Measurements from ENCODE around the gene AKR1D1.
"Not testable (repeated sequence)": the region's sequence is repeated elsewhere in the genome, so short reads cannot be mapped to it uniquely, and the experiment has no call there.

AKR1D1 gene

GRCh38 chr7:138072726-138073125 is 3.5 kb upstream of the AKR1D1 start:
- Histone ChIP-seq H3K27ac (ENCODE audit: low read length) (no peak overlapping the region), H3K9me3 (ENCODE audit: control insufficient read depth in 2 of 2, low read length in 2 of 2) (no peaks in the 10 kb centered on the region), H3K9ac (ENCODE audit: low read length in 2 of 2) (no peak overlapping the region), H3K4me1 (ENCODE audit: control insufficient read depth, insufficient read depth, low read length) (no peaks in the 10 kb centered on the region), H3K27me3 (ENCODE audit: control insufficient read depth in 1 of 2, insufficient read depth in 2 of 2, low read length in 2 of 2) (no peaks in the 10 kb centered on the region), H3K4me3 (ENCODE audit: low read length in 2 of 2) (no peak overlapping the region), H3K36me3 (ENCODE audit: control insufficient read depth in 2 of 2, insufficient read depth in 2 of 2, low read length in 2 of 2) (no peaks in the 10 kb centered on the region)

DNA sequence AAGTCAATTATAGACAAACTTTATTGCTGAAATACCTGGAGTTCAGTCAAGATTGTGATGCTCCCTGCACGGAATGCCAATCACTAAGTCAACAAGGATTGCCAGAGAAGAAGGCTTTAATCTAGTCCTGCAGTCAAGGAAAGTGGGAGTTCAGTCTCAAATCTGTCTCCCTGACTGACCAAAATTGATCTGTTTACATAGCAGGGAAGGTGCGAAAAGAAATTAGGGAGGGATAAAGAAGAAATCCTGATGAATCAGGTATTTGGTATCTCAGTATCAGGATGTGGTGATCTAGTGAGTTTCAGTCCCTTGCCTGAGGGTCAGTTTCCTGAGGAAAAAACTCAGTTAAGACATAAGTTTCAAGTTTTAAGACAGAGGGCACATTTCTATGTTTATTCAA is 2.1 kb upstream of the AKR1D1 start:
- Histone ChIP-seq H3K4me1 (ENCODE audit: control insufficient read depth, insufficient read depth, low read length) (no peaks in the 10 kb centered on the region), H3K36me3 (ENCODE audit: control insufficient read depth in 2 of 2, insufficient read depth in 2 of 2, low read length in 2 of 2) (no peaks in the 10 kb centered on the region), H3K9me3 (ENCODE audit: control insufficient read depth in 2 of 2, low read length in 2 of 2) (no peaks in the 10 kb centered on the region), H3K27me3 (ENCODE audit: control insufficient read depth in 1 of 2, insufficient read depth in 2 of 2, low read length in 2 of 2) (no peaks in the 10 kb centered on the region), H3K27ac (ENCODE audit: low read length) (no peak overlapping the region), H3K9ac (ENCODE audit: low read length in 2 of 2) (no peak overlapping the region), H3K4me3 (ENCODE audit: low read length in 2 of 2) (no peak overlapping the region)

- Histone ChIP-seq H3K4me3 (ENCODE audit: low read length in 2 of 2) (no peak overlapping the region), H3K9ac (ENCODE audit: low read length in 2 of 2) (no peak overlapping the region), H3K27me3 (ENCODE audit: control insufficient read depth in 1 of 2, insufficient read depth in 2 of 2, low read length in 2 of 2) (no peaks in the 10 kb centered on the region), H3K36me3 (ENCODE audit: control insufficient read depth in 2 of 2, insufficient read depth in 2 of 2, low read length in 2 of 2) (no peaks in the 10 kb centered on the region), H3K4me1 (ENCODE audit: control insufficient read depth, insufficient read depth, low read length) (no peaks in the 10 kb centered on the region), H3K9me3 (ENCODE audit: control insufficient read depth in 2 of 2, low read length in 2 of 2) (no peaks in the 10 kb centered on the region), H3K27ac (ENCODE audit: low read length) (no peak overlapping the region)
Observed at GRCh38 chr7:138074540-138074939, 1.7 kb upstream of the AKR1D1 start.

DNA sequence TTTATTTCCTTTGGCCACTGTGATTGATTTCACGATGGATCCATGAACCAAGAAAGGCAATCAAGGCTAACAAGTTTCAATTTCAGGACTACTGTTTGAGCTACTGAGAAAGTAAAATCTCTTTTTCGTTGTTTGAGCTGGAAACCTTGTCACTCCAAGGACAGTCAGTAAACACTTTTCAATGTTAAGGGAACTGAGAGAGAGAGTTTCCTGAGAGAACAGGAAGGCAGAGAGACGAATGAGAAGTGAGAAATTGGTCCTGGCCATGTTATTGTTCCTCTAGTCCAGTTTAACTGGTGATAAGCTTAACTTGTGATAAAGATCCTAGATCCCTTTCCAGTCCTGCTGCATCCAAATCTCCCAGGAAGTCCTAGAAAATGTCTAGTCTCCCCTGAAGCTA is 909 bp upstream of the AKR1D1 start:
- Histone ChIP-seq H3K4me1 (ENCODE audit: control insufficient read depth, insufficient read depth, low read length) (no peaks in the 10 kb centered on the region), H3K27me3 (ENCODE audit: control insufficient read depth in 1 of 2, insufficient read depth in 2 of 2, low read length in 2 of 2) (peaks cover 0 to 2% of the 10 kb centered on the region in 2 donors), H3K4me3 (ENCODE audit: low read length in 2 of 2) (no peak overlapping the region), H3K27ac (ENCODE audit: low read length) (no peak overlapping the region), H3K9me3 (ENCODE audit: control insufficient read depth in 2 of 2, low read length in 2 of 2) (no peaks in the 10 kb centered on the region), H3K36me3 (ENCODE audit: control insufficient read depth in 2 of 2, insufficient read depth in 2 of 2, low read length in 2 of 2) (no peaks in the 10 kb centered on the region), H3K9ac (ENCODE audit: low read length in 2 of 2) (no peak overlapping the region)

- not testable (repeated sequence) for H3K9ac ChIP-seq (ENCODE audit: low read length in 2 of 2); H3K4me3 ChIP-seq (ENCODE audit: low read length in 2 of 2); H3K27ac ChIP-seq (ENCODE audit: low read length); H3K36me3 ChIP-seq (ENCODE audit: control insufficient read depth in 2 of 2, insufficient read depth in 2 of 2, low read length in 2 of 2); H3K9me3 ChIP-seq (ENCODE audit: control insufficient read depth in 2 of 2, low read length in 2 of 2); H3K27me3 ChIP-seq (ENCODE audit: control insufficient read depth in 1 of 2, insufficient read depth in 2 of 2, low read length in 2 of 2); H3K4me1 ChIP-seq (ENCODE audit: control insufficient read depth, insufficient read depth, low read length)
Observed at GRCh38 chr7:138075786-138076185, 473 bp upstream of the AKR1D1 start.

DNA sequence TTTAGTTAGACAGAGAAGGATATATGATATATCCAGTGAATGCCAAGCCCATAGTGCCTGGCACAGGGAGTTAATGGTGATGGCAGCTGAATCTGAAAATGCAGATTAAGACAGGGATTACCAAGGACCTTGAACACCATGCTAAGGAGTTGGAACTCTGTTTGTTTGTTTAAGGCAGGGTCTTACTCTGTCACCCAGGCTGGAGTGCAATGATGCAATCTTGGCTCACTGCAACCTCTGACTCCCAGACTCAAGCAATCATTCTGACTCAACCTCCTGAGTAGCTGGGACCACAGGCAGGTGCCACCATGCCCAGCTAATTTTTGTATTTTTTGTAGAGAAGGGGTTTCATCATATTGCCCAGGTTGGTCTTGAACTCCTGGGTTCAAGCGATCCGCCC is 1.6 kb downstream of the AKR1D1 start:
- no peak overlapping the region for H3K4me3 ChIP-seq (ENCODE audit: low read length in 2 of 2)
- H3K9ac ChIP-seq (ENCODE audit: low read length in 2 of 2): no peak overlapping the region

GRCh38 chr7:138079137-138079536 is 2.9 kb downstream of the AKR1D1 start:
- H3K9me3 ChIP-seq (ENCODE audit: control insufficient read depth in 2 of 2, low read length in 2 of 2): no peaks in the 10 kb centered on the region
- no peaks in the 10 kb centered on the region for H3K36me3 ChIP-seq (ENCODE audit: control insufficient read depth in 2 of 2, insufficient read depth in 2 of 2, low read length in 2 of 2)
- H3K27ac ChIP-seq (ENCODE audit: low read length): no peak overlapping the region
- no peak overlapping the region for H3K9ac ChIP-seq (ENCODE audit: low read length in 2 of 2)
- peaks cover 0 to 2% of the 10 kb centered on the region in 2 donors for H3K27me3 ChIP-seq (ENCODE audit: control insufficient read depth in 1 of 2, insufficient read depth in 2 of 2, low read length in 2 of 2)
- H3K4me3 ChIP-seq (ENCODE audit: low read length in 2 of 2): no peak overlapping the region
- no peaks in the 10 kb centered on the region for H3K4me1 ChIP-seq (ENCODE audit: control insufficient read depth, insufficient read depth, low read length)

More for the DNA sequence above, 1.6 kb downstream of the AKR1D1 start:
- Histone ChIP-seq H3K27me3 (ENCODE audit: control insufficient read depth in 1 of 2, insufficient read depth in 2 of 2, low read length in 2 of 2) (peaks cover 0 to 2% of the 10 kb centered on the region in 2 donors), H3K4me1 (ENCODE audit: control insufficient read depth, insufficient read depth, low read length) (no peaks in the 10 kb centered on the region), H3K9me3 (ENCODE audit: control insufficient read depth in 2 of 2, low read length in 2 of 2) (no peaks in the 10 kb centered on the region), H3K36me3 (ENCODE audit: control insufficient read depth in 2 of 2, insufficient read depth in 2 of 2, low read length in 2 of 2) (no peaks in the 10 kb centered on the region), H3K27ac (ENCODE audit: low read length) (no peak overlapping the region)

GRCh38 chr7:138081868-138082267 is 5.6 kb downstream of the AKR1D1 start:
- H3K27ac ChIP-seq (ENCODE audit: low read length): no peak overlapping the region

GRCh38 chr7:138083859-138084258 is 7.6 kb downstream of the AKR1D1 start:
- H3K4me3 ChIP-seq (ENCODE audit: low read length in 2 of 2): no peak overlapping the region
- no peaks in the 10 kb centered on the region for H3K4me1 ChIP-seq (ENCODE audit: control insufficient read depth, insufficient read depth, low read length)
- peaks cover 0 to 2% of the 10 kb centered on the region in 2 donors for H3K27me3 ChIP-seq (ENCODE audit: control insufficient read depth in 1 of 2, insufficient read depth in 2 of 2, low read length in 2 of 2)
- H3K27ac ChIP-seq (ENCODE audit: low read length): no peak overlapping the region
- H3K9ac ChIP-seq (ENCODE audit: low read length in 2 of 2): no peak overlapping the region
- H3K36me3 ChIP-seq (ENCODE audit: control insufficient read depth in 2 of 2, insufficient read depth in 2 of 2, low read length in 2 of 2): no peaks in the 10 kb centered on the region
- H3K9me3 ChIP-seq (ENCODE audit: control insufficient read depth in 2 of 2, low read length in 2 of 2): no peaks in the 10 kb centered on the region

More at GRCh38 chr7:138081868-138082267, 5.6 kb downstream of the AKR1D1 start:
- Histone ChIP-seq H3K9ac (ENCODE audit: low read length in 2 of 2) (no peak overlapping the region), H3K27me3 (ENCODE audit: control insufficient read depth in 1 of 2, insufficient read depth in 2 of 2, low read length in 2 of 2) (peaks cover 0 to 2% of the 10 kb centered on the region in 2 donors), H3K9me3 (ENCODE audit: control insufficient read depth in 2 of 2, low read length in 2 of 2) (no peaks in the 10 kb centered on the region), H3K4me3 (ENCODE audit: low read length in 2 of 2) (no peak overlapping the region), H3K36me3 (ENCODE audit: control insufficient read depth in 2 of 2, insufficient read depth in 2 of 2, low read length in 2 of 2) (no peaks in the 10 kb centered on the region), H3K4me1 (ENCODE audit: control insufficient read depth, insufficient read depth, low read length) (no peaks in the 10 kb centered on the region)

DNA sequence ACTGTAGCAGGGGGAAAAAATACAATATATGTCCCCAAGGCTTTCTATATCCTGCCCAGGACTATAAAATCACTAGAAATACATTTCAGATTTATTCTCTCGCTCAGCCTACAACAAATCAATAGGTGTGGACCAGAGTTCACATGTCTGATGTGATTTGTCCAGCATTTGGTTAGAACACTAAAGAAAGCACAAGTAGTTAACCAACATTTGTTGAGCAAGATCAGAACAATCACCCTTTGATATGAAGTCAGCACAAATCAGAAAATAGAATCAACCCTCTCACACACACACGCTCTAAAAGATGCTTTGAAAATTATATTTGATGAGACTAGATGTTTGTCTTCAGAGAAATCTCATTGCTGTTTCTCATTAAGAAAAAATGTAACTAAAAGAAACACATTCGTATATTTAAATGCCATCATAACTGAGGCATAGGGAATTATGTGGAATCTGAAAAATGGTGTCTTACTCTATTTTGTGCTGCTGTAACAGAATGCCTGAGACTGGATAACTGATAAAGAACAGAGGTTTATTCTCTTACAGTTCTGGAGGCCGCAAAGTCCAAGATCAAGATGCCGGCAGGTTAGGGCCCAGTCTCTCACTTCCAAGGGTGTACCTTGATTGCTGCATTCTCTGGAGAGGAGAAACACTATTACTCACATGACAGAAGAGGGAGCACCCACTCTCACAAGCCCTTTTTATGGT is 10.5 kb downstream of the AKR1D1 start:
- Histone ChIP-seq H3K36me3 (ENCODE audit: control insufficient read depth in 2 of 2, insufficient read depth in 2 of 2, low read length in 2 of 2) (no peaks in the 10 kb centered on the region), H3K9ac (ENCODE audit: low read length in 2 of 2) (no peak overlapping the region)

DNA sequence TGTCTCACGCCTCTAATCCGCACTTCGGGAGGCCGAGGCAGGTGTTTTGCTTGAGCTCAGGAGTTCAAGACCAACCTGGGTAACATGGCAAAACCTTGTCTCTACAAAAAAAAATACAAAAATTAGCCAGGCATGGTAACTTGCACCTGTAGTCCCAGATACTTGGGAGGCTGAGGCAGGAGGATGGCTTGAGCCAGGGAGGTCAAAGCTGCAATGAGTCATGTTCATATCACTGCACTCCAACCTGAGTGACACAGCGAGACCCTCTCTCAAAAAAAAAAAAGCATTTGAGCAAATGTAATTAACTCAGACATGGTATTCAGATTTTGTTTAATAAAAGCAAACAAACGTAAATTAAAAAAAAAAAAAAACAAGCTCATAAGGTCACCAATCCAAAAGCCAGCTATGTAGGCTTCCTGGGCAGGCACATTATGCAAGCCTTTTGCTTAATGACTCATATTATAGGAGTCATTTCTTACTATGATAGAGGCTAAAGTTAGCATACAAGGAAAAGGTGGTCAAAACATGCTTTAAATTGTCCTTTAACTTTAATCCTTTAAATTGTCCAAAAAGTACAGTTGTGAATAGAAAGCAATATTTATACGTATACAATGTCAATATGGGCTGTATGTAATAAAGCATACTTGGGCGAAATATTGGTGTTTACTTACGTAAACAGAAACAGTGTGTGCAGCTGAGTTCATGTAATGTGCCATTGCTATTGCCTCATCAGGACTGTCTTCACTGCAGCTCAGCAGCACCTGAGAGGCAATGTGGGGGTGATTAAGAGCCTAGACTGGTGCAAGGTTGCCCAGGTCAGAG is 13.0 kb downstream of the AKR1D1 start:
- H3K27me3 ChIP-seq (ENCODE audit: control insufficient read depth in 1 of 2, insufficient read depth in 2 of 2, low read length in 2 of 2): no peaks in the 10 kb centered on the region
- H3K4me1 ChIP-seq (ENCODE audit: control insufficient read depth, insufficient read depth, low read length): no peaks in the 10 kb centered on the region
- H3K36me3 ChIP-seq (ENCODE audit: control insufficient read depth in 2 of 2, insufficient read depth in 2 of 2, low read length in 2 of 2): no peaks in the 10 kb centered on the region
- H3K9ac ChIP-seq (ENCODE audit: low read length in 2 of 2): no peak overlapping the region
- no peaks in the 10 kb centered on the region for H3K9me3 ChIP-seq (ENCODE audit: control insufficient read depth in 2 of 2, low read length in 2 of 2)
- H3K4me3 ChIP-seq (ENCODE audit: low read length in 2 of 2): no peak overlapping the region
- no peak overlapping the region for H3K27ac ChIP-seq (ENCODE audit: low read length)

More for the DNA sequence above, 10.5 kb downstream of the AKR1D1 start:
- Histone ChIP-seq H3K4me3 (ENCODE audit: low read length in 2 of 2) (no peak overlapping the region), H3K4me1 (ENCODE audit: control insufficient read depth, insufficient read depth, low read length) (no peaks in the 10 kb centered on the region), H3K27ac (ENCODE audit: low read length) (no peak overlapping the region), H3K27me3 (ENCODE audit: control insufficient read depth in 1 of 2, insufficient read depth in 2 of 2, low read length in 2 of 2) (no peaks in the 10 kb centered on the region), H3K9me3 (ENCODE audit: control insufficient read depth in 2 of 2, low read length in 2 of 2) (no peaks in the 10 kb centered on the region)

All from stomach smooth muscle (tissue), 2 donors.